K562 (cell line): ENCODE measurements around the gene NTRK2.

Experiments
- CREB1 ChIP-seq, 2 experiments: sonication (generic) in 1 of 2; formaldehyde crosslinking in 1 of 2; IDR thresholded peaks; 2 replicates each; pipeline versions ENCODE4 v1.6.1 to v1.8.0; 2012 to 2022; ENCODE audit warnings: inconsistent platforms in 1 of 2, mild to moderate bottlenecking in 1 of 2, missing genetic modification reagents in 1 of 2, moderate library complexity in 1 of 2
- CTCF ChIP-seq, 3 experiments: IDR thresholded peaks in 2 of 3; conservative IDR thresholded peaks in 1 of 3; 2 replicates each; pipeline ENCODE4 v1.5.1; 2011 to 2012; ENCODE audit warnings: low read length in 3 of 3, mild to moderate bottlenecking in 3 of 3, control low read depth in 2 of 3, improper control_type of control experiment in 1 of 3, inconsistent platforms in 1 of 3, low read depth in 1 of 3, mixed read lengths in 1 of 3, moderate library complexity in 1 of 3; ENCODE audit not compliant: insufficient read depth in 2 of 3
- HMGXB4 ChIP-seq: sonication (generic); formaldehyde crosslinking; IDR thresholded peaks from 2 replicates; pipeline ENCODE4 v1.8.1; 2023; ENCODE audit warnings: mild to moderate bottlenecking, missing genetic modification reagents
- MEF2D ChIP-seq: conservative IDR thresholded peaks from 2 replicates; pipeline ENCODE4 v1.6.1; 2016; ENCODE audit warnings: low read depth, missing genetic modification characterization, missing compliant biosample characterization
- MTA3 ChIP-seq: fragments of 450-650 bp; formaldehyde crosslinking; IDR thresholded peaks from 2 replicates; pipeline ENCODE4 v1.6.1; 2017; ENCODE audit warnings: mild to moderate bottlenecking, borderline replicate concordance
- NFYB ChIP-seq: IDR thresholded peaks from 2 replicates; pipeline ENCODE4 v1.6.1; 2011; ENCODE audit warnings: mild to moderate bottlenecking, moderate library complexity; ENCODE audit not compliant: insufficient read length; ENCODE audit errors: extremely low read depth
- PATZ1 ChIP-seq: fragments of 250-450 bp; sonication (Bioruptor Pico); IDR thresholded peaks from 2 replicates; pipeline ENCODE4 v1.5.0; 2020; ENCODE audit warnings: mild to moderate bottlenecking, borderline replicate concordance
- RNF2 ChIP-seq: sonication (generic); IDR thresholded peaks from 2 replicates; pipeline ENCODE4 v1.6.1; 2016
- TAL1 ChIP-seq: fragments of 450-650 bp; IDR thresholded peaks from 2 replicates; pipeline ENCODE4 v1.6.1; 2016; ENCODE audit warnings: mild to moderate bottlenecking
- ZBTB43 ChIP-seq: sonication (generic); formaldehyde crosslinking; IDR thresholded peaks from 2 replicates; pipeline ENCODE4 v1.8.0; 2023; ENCODE audit warnings: mild to moderate bottlenecking, missing genetic modification reagents
- ZNF449 ChIP-seq: fragments of 250-450 bp; sonication (Bioruptor Pico); IDR thresholded peaks from 2 replicates; pipeline ENCODE4 v1.8.0; 2022; ENCODE audit warnings: moderate library complexity, mild to moderate bottlenecking, inconsistent platforms

- TF ChIP-seq CREB1 (IDR thresholded peaks at IDR 0.05) (no peak), CREB1 (CRISPR knock-in tag; IDR thresholded peaks at IDR 0.05) (no peak), CTCF (IDR thresholded peaks at IDR 0.05 in 2 of 3, conservative IDR thresholded peaks at IDR 0.05 in 1 of 3; ENCODE audit: insufficient read depth in 2 of 3, low read depth in 1 of 3, low read length in 3 of 3) (no peak), HMGXB4 (no peak), RNF2 (no peak), ZNF449 (CRISPR knock-in tag) (no peak), MTA3 (no peak), ZBTB43 (CRISPR knock-in tag) (no peak), MEF2D (tag) (no peak), NFYB (no peak), PATZ1 (CRISPR knock-in tag) (no peak), TAL1 (no peak)
Measured at GRCh38 chr9:85014292-85014691, 344.8 kb downstream of the NTRK2 start.
